Activated CD4-positive, alpha-beta T cell treated with anti-CD3 and anti-CD28 coated beads for 48 hours (primary cell): ENCODE measurements around the gene DZIP3.
A peak's percentile ranks its signal among the peaks of the same experiment; 100 is the strongest.
"Not testable (repeated sequence)": the region's sequence is repeated elsewhere in the genome, so short reads cannot be mapped to it uniquely, and the experiment has no call there.

Experiments
- DNase-seq: peaks from one replicate; pipeline ENCODE4 v3.0.0-alpha.2; 2020

The DZIP3 gene

DNA sequence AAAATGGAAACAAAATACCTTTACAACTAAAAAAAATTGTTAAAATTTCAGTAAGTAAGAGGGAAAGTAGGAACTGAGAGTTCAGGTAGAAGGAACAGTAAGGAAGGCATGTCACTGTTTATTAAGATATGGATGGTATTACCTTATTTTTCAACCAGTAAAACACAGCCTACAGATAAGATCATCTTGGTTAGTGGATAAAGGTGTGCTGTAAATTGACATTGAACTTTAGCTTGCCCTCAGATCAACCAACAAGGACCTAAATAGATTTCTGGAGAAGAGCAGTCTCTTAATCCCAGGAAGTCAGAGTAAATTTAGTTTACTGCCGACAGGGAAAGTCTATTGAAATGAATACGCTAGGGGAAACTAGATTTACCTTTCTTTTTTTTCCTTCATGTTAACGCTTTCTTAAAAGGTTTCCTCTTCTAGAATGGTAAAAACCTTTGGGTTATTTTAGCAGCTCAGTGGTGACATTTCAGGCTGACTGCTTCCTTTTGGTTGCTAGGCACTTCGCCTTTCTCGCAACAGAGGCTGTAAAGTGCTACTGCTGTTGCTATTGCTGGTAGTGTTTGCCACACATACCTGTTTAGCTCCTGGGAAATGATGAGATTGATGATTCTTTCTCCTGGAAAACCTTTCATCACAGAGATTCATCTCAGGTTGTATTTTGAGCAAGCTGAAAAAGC lies 12.9 kb downstream of the DZIP3 start:
- peak; percentile 21 for DNase-seq

DNA sequence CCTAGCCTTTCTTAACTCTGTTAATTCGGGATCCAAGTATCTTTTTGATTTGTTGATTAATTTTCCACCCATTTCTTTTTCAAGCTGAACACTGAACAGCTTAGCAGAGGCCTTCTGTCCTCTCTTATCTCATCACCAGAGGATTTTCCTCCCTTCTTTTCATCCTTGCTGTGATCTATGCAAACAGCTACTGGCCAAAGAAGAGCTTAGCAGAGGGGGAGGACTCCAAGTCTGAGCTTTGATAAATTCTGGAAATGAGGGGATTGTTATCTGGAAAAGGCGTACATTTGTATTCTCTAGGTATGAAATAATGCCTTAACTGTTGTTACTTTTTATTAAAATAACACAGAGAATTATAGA lies 13.4 kb downstream of the DZIP3 start:
- no peak for DNase-seq

DNA sequence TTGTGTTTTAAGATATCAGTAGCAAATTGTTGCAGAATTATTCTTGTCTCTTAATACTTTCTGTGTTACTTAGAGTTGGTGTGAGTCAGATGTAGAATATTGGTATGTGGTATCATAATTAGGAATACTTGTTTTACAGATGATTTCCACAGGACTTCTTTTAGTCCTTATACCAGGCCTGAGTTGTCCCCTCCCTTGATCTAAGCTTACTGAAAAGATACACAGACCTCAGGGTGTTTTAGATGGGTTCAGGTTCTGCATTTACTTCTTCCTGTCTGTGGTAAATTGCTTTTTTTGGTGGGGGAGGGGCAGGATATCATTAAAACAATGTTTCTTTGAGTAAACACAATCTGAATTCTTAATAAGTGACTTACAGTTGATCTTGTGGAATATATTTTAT lies 14.2 kb downstream of the DZIP3 start:
- no peak for DNase-seq

DNA sequence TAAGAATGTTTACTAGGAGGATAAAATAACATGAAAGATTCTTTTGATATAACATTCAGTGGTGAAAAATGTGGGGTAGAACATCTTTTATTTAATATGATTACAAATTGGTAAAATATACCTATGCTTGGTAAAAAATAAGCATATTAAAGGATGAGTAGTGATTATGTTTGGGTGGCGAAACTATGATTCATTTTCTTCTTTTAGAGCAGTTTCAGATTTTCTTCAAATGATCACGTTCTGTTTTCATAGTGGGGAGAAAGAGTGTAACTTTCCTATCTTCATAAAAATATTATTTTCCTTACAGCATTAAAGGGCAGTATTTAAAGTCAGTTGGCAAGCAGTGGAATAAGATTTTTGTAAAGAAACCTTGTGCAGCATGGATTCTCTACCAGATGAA lies 15.5 kb downstream of the DZIP3 start:
- no peak for DNase-seq

DNA sequence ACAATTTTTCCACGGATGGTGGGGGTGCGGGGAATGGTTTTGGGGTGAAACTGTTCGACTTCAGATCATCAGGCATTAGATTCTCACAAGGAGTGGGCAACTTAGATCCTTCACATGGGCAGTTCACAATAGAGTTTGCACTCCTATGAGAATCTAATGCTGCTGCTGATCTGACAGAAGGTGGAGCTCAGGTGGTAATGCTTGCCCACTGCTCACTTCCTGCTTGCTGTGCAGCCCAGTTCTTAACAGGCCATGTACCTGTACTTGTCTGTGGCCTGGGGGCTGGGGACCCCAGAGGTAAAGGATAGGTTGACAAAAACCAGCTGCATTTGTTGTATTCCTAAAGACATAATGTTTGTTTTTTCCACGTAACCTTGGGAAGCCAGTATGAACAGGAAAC lies 16.0 kb downstream of the DZIP3 start:
- DNase-seq: no peak

DNA sequence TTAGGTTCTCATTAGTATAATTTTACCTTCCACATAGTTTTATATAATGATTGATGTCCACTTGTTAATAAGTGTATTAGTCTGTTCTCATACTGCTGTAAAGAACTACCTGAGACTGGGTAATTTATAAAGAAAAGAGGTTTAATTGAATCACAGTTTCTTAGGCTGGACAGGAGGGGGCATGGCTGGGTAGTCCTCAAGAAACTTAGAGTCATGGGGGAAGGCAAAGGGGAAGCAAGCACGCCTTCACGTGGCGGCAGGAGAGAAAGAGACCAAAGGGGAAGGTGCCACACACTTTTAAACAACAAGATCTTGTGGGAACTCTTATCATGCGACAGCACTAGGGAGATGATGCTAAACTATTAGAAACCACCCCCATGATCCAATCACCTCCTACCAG lies 19.2 kb downstream of the DZIP3 start:
- no peak for DNase-seq

DNA sequence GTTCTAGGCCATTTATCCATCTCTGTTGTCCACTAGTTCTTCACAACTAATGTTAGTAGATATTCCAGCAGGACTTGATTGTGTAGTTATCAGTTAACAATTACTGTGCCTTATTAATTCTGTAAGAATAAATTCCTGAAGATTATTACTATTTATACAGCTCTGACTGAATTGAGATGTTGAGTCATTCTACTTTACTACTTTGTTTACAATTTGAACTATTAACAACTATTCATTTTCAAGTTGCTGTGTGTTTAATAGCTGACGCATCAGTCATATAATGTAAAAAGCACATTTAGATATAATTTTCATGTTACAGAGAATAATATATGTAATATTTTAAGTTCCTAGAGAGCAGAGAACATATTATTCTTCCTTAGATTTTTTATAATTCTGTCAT lies 21.1 kb downstream of the DZIP3 start:
- no peak for DNase-seq

DNA sequence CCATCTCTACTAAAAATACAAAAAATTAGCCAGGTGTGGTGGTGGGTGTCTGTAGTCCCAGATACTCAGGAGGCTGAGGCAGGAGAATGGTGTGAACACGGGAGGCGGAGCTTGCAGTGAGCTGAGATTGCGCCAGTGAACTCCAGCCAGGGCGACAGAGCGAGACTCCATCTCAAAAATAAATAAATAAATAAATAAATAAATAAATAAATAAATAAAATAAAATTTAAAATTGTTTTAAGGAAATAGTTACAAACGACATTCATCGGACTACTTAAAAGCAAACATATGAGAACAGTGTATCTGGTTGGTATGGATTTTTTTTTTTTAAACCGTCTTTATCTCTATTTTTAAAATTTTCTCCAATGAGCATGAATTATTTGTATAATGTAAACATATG lies 26.6 kb downstream of the DZIP3 start:
- DNase-seq: not testable (repeated sequence)

DNA sequence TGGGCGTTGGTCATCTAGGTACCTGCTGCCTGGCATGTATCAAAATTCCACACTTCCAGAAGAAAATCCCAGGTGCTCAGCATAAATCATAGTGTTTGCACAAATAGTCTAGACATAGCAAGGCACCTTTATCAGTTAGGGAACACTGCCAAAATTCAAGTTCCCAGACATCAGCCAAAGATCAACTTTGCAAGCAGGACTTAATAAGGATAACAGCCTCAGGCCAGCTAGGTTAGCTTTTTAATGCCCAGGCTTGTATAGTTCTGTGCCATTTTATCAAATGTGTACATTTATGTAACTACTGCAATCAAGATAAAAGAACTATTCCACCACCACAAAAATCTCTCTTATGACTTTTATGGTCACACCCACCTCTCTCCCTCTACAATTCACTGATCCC lies 30.7 kb downstream of the DZIP3 start:
- DNase-seq: no peak

DNA sequence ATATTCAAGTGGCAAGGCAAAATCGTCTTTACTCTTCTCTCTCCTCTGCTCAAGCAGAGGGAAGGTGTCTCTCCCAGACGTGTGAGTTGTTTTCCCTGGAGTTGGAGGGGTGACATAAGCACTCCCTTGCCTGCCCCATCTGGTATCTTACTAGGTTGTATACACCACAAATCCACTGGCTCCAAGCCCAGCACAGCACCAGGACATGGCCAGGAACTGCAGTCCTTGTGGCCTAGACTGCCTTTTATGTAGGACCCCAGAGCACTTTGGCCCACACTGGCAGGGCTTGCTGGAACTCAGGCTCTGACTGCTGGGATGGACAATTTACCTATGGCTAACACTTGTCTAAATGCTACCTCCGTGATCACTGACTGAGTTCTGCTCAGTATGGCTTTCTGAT lies 34.0 kb downstream of the DZIP3 start:
- no peak for DNase-seq

DNA sequence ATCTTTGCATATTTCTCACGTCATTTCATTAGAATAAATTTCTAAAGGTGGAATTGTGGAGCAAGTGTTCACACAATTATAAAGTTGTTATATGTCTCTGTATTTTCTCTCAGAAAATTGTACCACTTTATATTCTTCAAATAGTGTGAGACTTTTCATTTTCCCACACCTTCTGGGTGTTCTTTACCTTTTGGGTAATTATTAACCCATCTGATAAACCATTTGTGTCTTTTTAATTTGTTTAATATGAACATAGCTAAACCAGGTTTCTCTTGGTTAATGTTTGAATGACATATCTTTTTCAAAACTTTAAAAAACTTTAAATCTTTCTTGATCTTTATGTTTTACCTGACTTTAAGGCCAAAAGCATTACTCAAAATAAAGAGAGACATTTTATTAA lies 40.5 kb downstream of the DZIP3 start:
- DNase-seq: no peak

DNA sequence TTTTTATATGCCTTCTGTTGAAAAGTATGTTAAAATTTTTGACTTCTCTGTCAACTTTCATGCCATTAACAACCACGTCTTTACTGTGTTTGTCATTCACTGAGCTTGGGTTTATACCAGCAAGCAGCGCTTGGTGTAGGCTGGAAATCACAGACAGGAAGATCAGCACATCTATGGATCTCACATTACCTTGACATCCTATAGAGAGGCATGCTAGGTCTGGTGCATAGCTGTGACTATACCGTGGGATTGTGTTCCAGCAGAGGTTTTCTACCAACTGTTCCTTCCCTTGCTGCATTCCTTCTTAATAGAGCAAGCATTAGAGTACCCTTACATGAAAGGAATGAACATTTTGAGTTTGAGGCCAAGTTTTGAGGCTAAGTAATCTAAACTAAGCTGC lies 53.0 kb downstream of the DZIP3 start:
- no peak for DNase-seq

DNA sequence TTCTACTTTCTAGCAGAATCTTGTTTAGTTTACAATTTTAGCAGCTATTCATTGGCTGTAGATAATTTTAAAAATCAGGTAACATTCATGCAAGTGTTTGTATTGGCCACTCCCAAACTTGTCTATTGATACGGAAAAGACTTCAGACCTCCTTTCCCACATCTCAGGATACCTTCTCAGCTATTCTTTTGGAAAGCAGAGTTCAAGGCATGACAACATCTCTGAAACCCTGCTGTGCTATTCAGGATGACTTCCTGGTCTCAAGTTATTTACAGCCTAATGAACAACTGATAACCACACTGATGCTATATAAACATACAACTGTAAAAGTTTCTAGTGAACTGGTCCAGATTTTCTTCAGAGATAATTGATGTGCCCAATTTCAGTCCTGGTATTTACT lies 55.8 kb downstream of the DZIP3 start:
- DNase-seq: no peak

DNA sequence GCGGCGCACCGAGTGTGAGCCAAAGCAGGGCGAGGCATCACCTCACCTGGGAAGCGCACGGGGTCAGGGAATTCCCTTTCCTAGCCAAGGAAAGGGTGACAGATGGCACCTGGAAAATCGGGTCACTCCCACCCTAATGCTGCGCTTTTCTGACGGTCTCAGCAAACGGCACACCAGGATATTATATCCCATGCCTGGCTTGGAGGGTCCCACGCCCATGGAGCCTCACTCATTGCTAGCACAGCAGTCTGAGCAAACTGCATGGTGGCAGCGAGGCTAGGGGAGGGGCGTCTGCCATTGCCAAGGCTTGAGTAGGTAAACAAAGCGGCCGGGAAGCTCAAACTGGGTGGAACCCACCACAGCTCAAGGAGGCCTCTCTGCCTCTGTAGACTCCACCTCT lies 66.1 kb downstream of the DZIP3 start:
- DNase-seq: not testable (repeated sequence)

DNA sequence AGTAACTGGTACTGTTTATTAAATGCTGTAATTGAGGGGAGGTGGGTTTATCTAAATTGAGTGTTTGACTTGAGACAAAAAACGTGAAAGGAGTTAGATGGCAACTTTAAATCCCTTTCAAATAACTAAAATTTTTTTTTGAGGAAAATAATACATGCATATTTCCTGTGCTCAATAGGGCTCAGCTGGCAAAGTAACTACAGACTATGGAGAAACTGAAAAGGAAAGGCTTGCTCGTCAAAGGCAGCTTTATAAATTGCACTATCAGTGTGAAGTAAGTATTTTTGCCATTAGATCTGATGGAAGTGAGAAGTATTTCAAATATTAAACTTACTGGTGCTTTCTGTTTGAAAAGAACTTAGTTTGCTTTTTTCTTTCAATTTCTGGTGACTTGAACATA lies 72.2 kb downstream of the DZIP3 start:
- no peak for DNase-seq

DNA sequence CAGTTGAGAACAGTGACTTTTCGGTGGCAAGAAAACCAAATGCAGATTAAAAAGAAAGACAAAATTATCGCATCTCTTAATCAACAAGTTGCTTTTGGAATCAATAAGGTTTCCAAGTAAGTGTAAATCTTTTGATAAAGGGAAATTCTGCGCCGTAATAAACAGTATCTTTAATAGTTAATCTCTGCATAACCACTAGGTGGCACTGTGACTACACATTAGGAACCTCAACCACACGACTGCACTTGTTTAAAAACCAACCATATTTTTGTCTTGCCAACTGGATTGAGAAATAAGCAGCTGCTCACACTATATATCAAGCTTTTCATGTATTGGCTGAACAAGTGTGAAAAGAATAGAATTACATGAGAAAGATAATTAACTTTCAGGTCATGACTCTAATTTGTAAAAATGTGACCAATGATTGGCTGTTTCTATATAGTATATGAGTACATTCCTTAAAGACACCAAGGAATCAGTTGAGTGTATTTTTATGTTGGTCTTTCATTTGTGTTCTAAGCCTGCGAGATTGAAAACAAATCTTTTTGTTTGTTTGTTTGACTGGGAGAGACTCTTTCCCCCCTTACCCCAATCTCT lies 72.7 kb downstream of the DZIP3 start:
- peak; percentile 38 for DNase-seq

DNA sequence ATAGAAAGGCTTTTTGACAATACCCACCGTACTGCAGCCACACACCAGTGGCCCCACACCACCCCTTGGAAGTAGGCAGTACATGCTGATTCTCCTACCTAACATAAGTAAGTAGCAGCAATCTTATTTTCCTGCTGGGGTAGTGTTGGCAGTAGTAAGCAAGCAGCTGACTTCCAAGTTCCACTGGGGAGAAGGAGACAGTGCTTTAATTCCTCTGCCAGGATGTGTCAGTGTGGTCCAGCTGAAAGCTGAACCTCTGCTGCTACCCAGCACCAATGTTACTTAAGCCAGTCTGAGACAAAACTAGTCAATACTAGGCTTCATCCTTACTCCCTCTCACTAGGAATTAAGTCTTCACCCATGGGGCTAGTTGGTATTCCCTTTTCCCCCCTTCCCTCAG lies 74.7 kb downstream of the DZIP3 start:
- DNase-seq: no peak

DNA sequence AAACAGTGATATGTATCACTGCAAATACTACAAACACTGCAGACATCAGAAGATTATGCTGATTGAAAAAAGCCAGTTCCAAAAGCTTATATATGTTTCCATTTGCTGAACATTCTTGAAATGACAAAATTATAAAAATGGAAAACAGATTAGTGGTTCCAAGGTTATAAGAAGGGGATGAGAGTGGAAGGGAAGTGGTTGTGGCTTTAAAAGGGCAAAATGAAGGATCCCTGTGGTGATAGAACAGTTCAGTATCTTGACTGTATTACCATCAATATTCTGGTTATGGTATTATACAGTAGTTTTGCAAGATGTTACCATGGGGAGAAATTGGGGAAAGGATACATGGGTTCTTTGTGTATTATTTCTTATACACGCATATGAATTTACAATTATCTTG lies 77.8 kb downstream of the DZIP3 start:
- no peak for DNase-seq

DNA sequence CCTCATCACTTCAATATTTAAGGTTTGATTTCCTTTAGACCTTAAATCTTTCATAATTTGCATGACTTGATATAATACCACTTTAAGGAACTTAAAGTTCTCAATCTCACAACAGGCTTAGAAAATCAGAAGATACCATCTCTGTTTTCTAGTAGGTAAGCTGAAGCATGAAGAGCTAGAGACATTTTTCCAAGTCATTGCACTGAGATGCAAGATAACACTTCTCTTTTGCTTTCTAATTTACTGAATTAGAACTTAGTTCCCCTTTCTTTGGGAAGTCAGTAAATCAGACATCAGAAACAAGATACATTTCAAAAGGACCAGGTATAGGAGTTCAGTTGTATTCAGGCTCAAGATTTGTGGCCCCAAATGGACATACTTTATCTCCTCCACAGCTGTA lies 79.7 kb downstream of the DZIP3 start:
- DNase-seq: no peak

DNA sequence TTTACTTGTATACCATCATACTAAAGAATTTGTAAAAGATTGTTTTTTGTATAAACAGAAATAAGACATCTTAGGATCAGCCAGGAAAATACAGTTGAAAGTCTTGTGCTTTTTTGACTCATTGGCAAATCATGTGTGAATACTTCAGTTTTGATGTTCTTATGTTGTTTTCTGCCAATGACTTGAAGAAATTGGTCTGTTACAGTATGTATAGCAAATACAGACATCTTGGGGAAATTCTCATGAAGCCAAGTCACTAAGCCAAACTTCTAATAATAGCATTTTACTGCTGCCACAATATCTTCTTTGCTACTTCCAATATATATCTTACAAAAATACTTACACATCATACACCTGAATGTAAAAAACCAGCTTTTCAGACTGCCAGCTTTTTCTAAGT lies 83.2 kb downstream of the DZIP3 start:
- no peak for DNase-seq

DNA sequence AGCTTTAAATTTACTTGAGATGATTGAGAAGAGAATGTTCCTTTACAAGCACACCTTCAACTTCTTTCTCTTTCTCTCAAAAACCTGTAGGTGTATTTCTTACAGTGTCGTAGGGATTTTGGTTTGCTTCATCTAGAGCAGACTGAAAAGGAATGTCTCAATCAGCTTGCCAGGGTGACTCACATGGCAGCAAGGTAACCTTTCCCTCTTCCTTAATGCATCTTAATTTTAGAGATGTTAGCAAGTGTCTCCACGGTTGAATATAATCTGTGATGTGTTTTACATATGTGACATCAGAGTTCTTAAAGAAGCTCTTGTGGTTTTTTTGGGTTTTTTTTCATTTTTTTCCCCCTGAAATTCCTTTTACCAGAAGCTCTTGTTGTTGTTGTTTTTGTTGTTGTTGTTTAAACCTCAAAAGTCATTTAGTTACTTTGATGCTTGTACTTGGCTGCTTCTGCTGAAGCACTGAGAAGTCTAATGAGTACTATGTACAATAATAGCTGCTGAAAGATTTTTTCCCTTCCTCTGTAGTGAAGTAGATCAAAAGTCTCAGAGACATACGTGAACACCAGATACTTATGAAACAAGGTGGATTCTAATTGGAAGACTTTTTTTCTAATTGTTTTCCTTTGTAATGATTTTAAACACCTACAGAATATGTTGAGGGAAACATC lies 84.6 kb downstream of the DZIP3 start:
- no peak for DNase-seq

DNA sequence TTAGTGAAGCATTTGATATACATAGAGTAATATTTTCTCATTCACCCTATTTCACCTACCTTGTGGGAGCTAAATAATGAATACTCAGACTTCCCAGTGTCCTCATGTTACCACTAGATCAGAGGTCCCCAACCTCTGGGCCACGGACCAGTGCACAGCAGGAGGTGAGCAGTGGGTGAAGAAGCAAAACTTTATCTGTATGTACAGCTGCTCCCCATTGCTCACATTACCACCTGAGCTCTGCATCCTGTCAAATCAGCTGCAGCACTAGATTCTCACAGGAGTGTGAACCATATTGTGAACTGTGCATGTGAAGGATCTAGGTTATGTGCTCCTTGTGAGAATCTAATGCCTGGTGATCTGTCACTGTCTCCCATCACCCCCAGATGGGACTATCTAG lies 88.3 kb downstream of the DZIP3 start:
- DNase-seq: no peak

DNA sequence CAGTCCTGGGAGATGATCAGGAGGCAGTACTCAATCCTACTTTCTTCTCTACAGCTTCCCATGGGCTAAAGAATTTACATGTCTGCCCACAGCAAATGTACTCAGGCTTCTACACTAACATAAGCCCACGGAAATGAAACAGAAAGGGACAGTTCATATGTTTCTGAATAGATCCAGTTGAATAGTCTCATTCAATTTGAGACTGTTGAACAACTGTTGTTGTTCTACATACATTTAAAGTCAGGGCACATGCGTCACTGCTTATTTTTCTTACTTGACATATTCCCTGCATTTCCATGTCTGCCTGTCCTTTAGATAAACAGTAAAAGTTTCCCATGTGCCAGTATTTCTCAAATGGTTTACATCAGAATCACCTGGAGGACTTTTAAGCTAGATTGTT lies 102.8 kb downstream of the DZIP3 start:
- DNase-seq: not testable (repeated sequence)

DNA sequence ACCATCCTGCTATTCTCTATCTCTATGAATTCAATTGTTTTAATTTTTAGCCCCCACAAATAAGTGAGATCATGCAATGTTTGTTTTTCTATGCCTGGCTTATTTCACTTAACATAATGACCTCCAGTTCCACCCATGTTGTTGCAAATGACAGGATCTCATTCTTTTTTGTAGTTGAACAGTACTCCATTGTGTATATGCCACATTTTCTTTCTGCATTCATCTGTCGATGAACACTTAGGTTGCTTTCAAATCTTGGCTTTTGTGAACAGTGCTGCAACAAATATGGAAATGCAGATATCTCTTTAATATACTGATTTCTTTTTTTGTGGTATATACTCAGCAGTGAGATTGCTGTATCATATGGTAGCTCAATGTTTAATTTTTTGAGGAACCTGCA lies 108.9 kb downstream of the DZIP3 start:
- no peak for DNase-seq

DNA sequence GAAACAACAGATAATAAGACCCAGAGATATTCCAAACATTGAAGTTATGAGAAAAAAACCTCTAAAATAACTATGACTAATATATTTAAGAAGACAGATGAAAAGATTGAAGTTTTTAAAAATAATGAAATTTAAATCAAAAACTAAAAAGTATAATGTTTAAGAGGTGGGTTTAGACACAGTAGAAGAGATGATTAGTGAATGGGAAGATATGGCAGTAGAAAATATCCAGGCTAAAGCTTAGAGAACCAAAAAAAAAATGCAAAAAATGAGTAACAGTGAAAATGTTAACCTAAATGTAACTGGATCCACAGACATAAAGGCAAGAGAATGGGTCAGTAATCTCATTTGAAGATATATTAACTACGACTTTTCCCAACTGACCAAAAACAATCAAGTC lies 115.5 kb downstream of the DZIP3 start:
- DNase-seq: no peak
